Measurements from ENCODE around the gene TCP10L.
"Not testable (repeated sequence)": the region's sequence is repeated elsewhere in the genome, so short reads cannot be mapped to it uniquely, and the experiment has no call there.

Gene TCP10L

DNA sequence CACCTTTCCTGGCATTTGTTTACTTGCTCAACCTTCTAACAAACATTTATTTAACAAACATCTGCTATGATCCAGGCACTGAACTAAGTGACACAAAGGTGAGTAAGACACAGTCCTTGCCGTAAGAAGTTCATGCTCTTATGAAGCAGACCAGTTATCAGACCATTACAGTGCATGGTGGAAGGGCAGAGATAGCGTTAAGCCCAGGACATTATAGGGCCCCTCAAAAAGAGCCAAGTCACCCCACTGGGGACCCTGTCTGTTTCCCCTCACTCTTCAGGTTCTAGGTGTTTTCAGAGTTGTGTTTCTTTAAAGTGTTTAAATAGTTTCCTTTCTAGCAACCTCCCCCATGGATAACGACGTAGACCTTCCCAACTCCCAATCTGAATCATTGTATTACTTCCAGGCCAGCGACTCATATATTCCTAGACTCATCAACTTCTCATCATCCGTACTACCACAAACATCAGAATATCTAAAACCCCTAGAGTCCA is 39.3 kb downstream of the TCP10L start:
- Histone ChIP-seq H3K4me2 (ENCODE audit: low read depth, low read length) (no peak overlapping the region), H3K9me2 (replicated peaks; ENCODE audit: insufficient read depth, low read length) (no peaks in the 10 kb centered on the region), H4K20me1 (ENCODE audit: insufficient read depth, low read length) (no peaks in the 10 kb centered on the region), H3K27me3 (replicated peaks; ENCODE audit: insufficient read depth, low read length) (no peaks in the 10 kb centered on the region), H3K79me2 (ENCODE audit: low read length) (no peaks in the 10 kb centered on the region), H3K36me3 (replicated peaks; ENCODE audit: insufficient read depth, low read length) (no peaks in the 10 kb centered on the region), H3K27ac (ENCODE audit: low read length) (no peak overlapping the region), H3K9ac (ENCODE audit: low read length) (no peak overlapping the region), H3F3A (ENCODE audit: insufficient read depth, low read length) (no peaks in the 10 kb centered on the region), H3K9me3 (replicated peaks; ENCODE audit: insufficient read depth, low read length) (no peaks in the 10 kb centered on the region), H3K4me1 (ENCODE audit: low read length) (no peaks in the 10 kb centered on the region), H3K4me3 (ENCODE audit: low read length) (no peak overlapping the region), H2AFZ (ENCODE audit: low read length) (no peak overlapping the region)
- TF ChIP-seq EZH2phosphoT487 (IDR thresholded peaks at IDR 0.05; ENCODE audit: low read length) = no peak
- TF ChIP-seq, protein P1, sequence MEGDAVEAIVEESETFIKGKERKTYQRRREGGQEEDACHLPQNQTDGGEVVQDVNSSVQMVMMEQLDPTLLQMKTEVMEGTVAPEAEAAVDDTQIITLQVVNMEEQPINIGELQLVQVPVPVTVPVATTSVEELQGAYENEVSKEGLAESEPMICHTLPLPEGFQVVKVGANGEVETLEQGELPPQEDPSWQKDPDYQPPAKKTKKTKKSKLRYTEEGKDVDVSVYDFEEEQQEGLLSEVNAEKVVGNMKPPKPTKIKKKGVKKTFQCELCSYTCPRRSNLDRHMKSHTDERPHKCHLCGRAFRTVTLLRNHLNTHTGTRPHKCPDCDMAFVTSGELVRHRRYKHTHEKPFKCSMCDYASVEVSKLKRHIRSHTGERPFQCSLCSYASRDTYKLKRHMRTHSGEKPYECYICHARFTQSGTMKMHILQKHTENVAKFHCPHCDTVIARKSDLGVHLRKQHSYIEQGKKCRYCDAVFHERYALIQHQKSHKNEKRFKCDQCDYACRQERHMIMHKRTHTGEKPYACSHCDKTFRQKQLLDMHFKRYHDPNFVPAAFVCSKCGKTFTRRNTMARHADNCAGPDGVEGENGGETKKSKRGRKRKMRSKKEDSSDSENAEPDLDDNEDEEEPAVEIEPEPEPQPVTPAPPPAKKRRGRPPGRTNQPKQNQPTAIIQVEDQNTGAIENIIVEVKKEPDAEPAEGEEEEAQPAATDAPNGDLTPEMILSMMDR (IDR thresholded peaks at IDR 0.05; ENCODE audit: low read length) = no peak
- TF ChIP-seq EZH2 (optimal IDR thresholded peaks at IDR 0.05; ENCODE audit: low read depth, low read length) = no peak
- DNase-seq = peak; percentile 6

DNA sequence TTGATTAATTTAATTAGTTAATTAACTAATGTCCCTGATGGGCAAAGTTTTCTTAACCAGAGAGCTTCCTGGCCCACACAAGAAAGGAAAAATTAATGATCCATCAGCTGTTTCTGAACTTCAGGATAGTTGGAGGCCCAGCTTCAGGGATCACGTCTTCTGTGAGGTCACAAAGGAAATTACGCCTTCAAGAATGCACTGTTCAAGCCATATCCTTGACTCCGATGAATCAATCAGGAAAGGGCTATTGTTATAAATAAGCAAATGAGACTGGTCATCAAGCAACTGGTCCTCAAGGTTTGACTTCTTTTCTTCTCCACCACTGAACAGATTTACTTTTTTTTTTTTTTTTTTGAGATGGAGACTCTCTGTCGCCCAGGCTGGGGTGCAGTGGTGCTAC is 40.6 kb downstream of the TCP10L start:
- Histone ChIP-seq H3K79me2 (ENCODE audit: low read length) (no peaks in the 10 kb centered on the region), H3K4me1 (ENCODE audit: low read length) (no peaks in the 10 kb centered on the region), H4K20me1 (ENCODE audit: insufficient read depth, low read length) (no peaks in the 10 kb centered on the region), H3K36me3 (replicated peaks; ENCODE audit: insufficient read depth, low read length) (no peaks in the 10 kb centered on the region), H3K9ac (ENCODE audit: low read length) (no peak overlapping the region), H3K9me3 (replicated peaks; ENCODE audit: insufficient read depth, low read length) (no peaks in the 10 kb centered on the region), H3K9me2 (replicated peaks; ENCODE audit: insufficient read depth, low read length) (no peaks in the 10 kb centered on the region), H3K4me2 (ENCODE audit: low read depth, low read length) (no peak overlapping the region), H3K4me3 (ENCODE audit: low read length) (no peak overlapping the region), H2AFZ (ENCODE audit: low read length) (no peak overlapping the region), H3F3A (ENCODE audit: insufficient read depth, low read length) (no peaks in the 10 kb centered on the region), H3K27me3 (replicated peaks; ENCODE audit: insufficient read depth, low read length) (no peaks in the 10 kb centered on the region), H3K27ac (ENCODE audit: low read length) (no peak overlapping the region)
- TF ChIP-seq EZH2phosphoT487 (IDR thresholded peaks at IDR 0.05; ENCODE audit: low read length) = no peak
- TF ChIP-seq, protein P1 (IDR thresholded peaks at IDR 0.05; ENCODE audit: low read length) = no peak
- no peak for TF ChIP-seq EZH2 (optimal IDR thresholded peaks at IDR 0.05; ENCODE audit: low read depth, low read length)
- DNase-seq = peak; percentile 1

DNA sequence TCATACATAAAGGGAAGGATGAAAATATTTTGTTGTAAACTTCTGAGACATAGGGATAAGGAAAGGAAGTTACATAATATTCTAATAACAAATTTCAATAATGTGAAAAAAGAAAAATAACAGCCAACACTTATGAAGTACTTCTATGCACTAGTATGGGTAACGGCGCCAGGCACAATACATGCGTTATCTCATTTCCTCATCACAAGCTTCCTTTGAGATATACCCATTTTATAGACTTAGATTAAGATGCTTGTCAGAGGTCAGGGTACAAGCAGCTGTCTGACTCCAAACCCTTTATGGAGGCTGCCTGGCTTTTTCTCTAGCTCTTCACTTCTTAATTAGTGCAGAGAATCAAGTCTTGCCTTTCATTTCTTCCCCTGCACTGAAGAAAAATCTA is 41.3 kb downstream of the TCP10L start:
- no peak overlapping the region for H3K4me2 ChIP-seq (ENCODE audit: low read depth, low read length)
- no peaks in the 10 kb centered on the region for H3K79me2 ChIP-seq (ENCODE audit: low read length)
- DNase-seq = peak; percentile 6
- no peak overlapping the region for H3K27ac ChIP-seq (ENCODE audit: low read length)
- H3K9me3 ChIP-seq (replicated peaks; ENCODE audit: insufficient read depth, low read length) = no peaks in the 10 kb centered on the region
- no peak for TF ChIP-seq EZH2 (optimal IDR thresholded peaks at IDR 0.05; ENCODE audit: low read depth, low read length)
- TF ChIP-seq, protein P1 (IDR thresholded peaks at IDR 0.05; ENCODE audit: low read length) = no peak
- TF ChIP-seq EZH2phosphoT487 (IDR thresholded peaks at IDR 0.05; ENCODE audit: low read length) = no peak
- H3K9ac ChIP-seq (ENCODE audit: low read length) = no peak overlapping the region
- no peaks in the 10 kb centered on the region for H3K27me3 ChIP-seq (replicated peaks; ENCODE audit: insufficient read depth, low read length)
- no peaks in the 10 kb centered on the region for H4K20me1 ChIP-seq (ENCODE audit: insufficient read depth, low read length)
- no peak overlapping the region for H2AFZ ChIP-seq (ENCODE audit: low read length)
- no peak overlapping the region for H3K4me3 ChIP-seq (ENCODE audit: low read length)
- no peaks in the 10 kb centered on the region for H3K36me3 ChIP-seq (replicated peaks; ENCODE audit: insufficient read depth, low read length)
- no peaks in the 10 kb centered on the region for H3K9me2 ChIP-seq (replicated peaks; ENCODE audit: insufficient read depth, low read length)
- H3K4me1 ChIP-seq (ENCODE audit: low read length) = no peaks in the 10 kb centered on the region
- H3F3A ChIP-seq (ENCODE audit: insufficient read depth, low read length) = no peaks in the 10 kb centered on the region

DNA sequence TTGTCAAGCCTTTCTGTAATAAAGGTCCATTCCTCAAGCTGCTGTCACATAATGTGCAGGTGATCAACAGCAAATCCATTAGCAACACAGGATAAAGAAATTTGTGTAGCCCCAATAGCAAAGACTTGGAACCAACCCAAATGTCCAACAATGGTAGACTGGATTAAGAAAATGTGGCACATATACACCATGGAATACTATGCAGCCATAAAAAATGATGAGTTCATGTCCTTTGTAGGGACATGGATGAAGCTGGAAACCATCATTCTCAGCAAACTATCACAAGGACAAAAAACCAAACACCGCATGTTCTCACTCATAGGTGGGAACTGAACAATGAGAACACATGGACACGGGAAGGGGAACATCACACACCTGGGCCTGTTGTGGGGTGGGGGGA is 42.3 kb downstream of the TCP10L start:
- H3K4me1 ChIP-seq (ENCODE audit: low read length); H3K79me2 ChIP-seq (ENCODE audit: low read length); H3F3A ChIP-seq (ENCODE audit: insufficient read depth, low read length); H2AFZ ChIP-seq (ENCODE audit: low read length); H3K4me2 ChIP-seq (ENCODE audit: low read depth, low read length); H4K20me1 ChIP-seq (ENCODE audit: insufficient read depth, low read length); H3K9me3 ChIP-seq (replicated peaks; ENCODE audit: insufficient read depth, low read length); DNase-seq; H3K27ac ChIP-seq (ENCODE audit: low read length); H3K9ac ChIP-seq (ENCODE audit: low read length); H3K36me3 ChIP-seq (replicated peaks; ENCODE audit: insufficient read depth, low read length); H3K27me3 ChIP-seq (replicated peaks; ENCODE audit: insufficient read depth, low read length); H3K9me2 ChIP-seq (replicated peaks; ENCODE audit: insufficient read depth, low read length); H3K4me3 ChIP-seq (ENCODE audit: low read length): not testable (repeated sequence)

Data from MM.1S (cell line).